Measurements from ENCODE around the gene BTBD1. TPM values are rescaled to one million over a fixed set of nuclear protein-coding genes. Genes with fewer than 3 reads are reported as not detected.

The BTBD1 gene
- polyA plus RNA-seq, 1 experiment, result 113 TPM

- Histone ChIP-seq H3K9me3 (ENCODE audit: control insufficient read depth, insufficient read depth, low read length) (peaks cover 2% of the 10 kb centered on the region), H3K27me3 (ENCODE audit: control insufficient read depth, insufficient read depth, low read length) (no peaks in the 10 kb centered on the region), H3K27ac (ENCODE audit: low read depth, low read length) (no peak overlapping the region), H3K4me3 (ENCODE audit: low read depth, low read length) (no peak overlapping the region)
- no peak for DNase-seq (ENCODE audit: low read depth, low spot score)
- TF ChIP-seq, protein P1, sequence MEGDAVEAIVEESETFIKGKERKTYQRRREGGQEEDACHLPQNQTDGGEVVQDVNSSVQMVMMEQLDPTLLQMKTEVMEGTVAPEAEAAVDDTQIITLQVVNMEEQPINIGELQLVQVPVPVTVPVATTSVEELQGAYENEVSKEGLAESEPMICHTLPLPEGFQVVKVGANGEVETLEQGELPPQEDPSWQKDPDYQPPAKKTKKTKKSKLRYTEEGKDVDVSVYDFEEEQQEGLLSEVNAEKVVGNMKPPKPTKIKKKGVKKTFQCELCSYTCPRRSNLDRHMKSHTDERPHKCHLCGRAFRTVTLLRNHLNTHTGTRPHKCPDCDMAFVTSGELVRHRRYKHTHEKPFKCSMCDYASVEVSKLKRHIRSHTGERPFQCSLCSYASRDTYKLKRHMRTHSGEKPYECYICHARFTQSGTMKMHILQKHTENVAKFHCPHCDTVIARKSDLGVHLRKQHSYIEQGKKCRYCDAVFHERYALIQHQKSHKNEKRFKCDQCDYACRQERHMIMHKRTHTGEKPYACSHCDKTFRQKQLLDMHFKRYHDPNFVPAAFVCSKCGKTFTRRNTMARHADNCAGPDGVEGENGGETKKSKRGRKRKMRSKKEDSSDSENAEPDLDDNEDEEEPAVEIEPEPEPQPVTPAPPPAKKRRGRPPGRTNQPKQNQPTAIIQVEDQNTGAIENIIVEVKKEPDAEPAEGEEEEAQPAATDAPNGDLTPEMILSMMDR (IDR thresholded peaks at IDR 0.05; ENCODE audit: low read depth, low read length), result no peak
- CTCF ChIA-PET, result interaction anchor here (0.5 to 2.2 kb wide), 2 partner anchors 103 to 152 kb away, joined by 7 to 10 read pairs; partner anchors contain the start of gene C15orf40
- POLR2A ChIA-PET, result no interaction called here
These were observed 47.0 kb upstream of the BTBD1 start for GRCh38 chr15:83113881-83114674.

- peak overlapping the region; percentile 84 for H3K27ac ChIP-seq (ENCODE audit: low read depth, low read length)
These were observed 45.9 kb upstream of the BTBD1 start for GRCh38 chr15:83112956-83113299.

GRCh38 chr15:83112233-83112955, 45.3 kb upstream of the BTBD1 start:
- ChIA-PET POLR2A (interaction anchor here (1.0 to 1.8 kb wide), 2 partner anchors 46 to 572 kb away, joined by 4 to 11 read pairs; partner anchors contain the start of genes BTBD1 and RPS17), CTCF (interaction anchor here (0.8 to 1.3 kb wide), 3 partner anchors 45 to 99 kb away, joined by 3 read pairs; no protein-coding TSS in a partner anchor)
- Histone ChIP-seq H3K27ac (ENCODE audit: low read depth, low read length) (peak overlapping the region; percentile 84), H3K4me3 (ENCODE audit: low read depth, low read length) (peak overlapping the region; percentile 23), H3K27me3 (ENCODE audit: control insufficient read depth, insufficient read depth, low read length) (no peaks in the 10 kb centered on the region), H3K9me3 (ENCODE audit: control insufficient read depth, insufficient read depth, low read length) (peaks cover 2% of the 10 kb centered on the region)
- TF ChIP-seq, protein P1 (IDR thresholded peaks at IDR 0.05; ENCODE audit: low read depth, low read length), result 0 out of 2 replicates have a peak, but pooled peaks have one; percentile 32
- DNase-seq (ENCODE audit: low read depth, low spot score), result peak; percentile 78

More at GRCh38 chr15:83112956-83113299, 45.9 kb upstream of the BTBD1 start:
- CTCF ChIA-PET, result interaction anchor here (1.0 to 1.3 kb wide), 2 partner anchors 45 to 52 kb away, joined by 3 read pairs; no protein-coding TSS in a partner anchor
- Histone ChIP-seq H3K9me3 (ENCODE audit: control insufficient read depth, insufficient read depth, low read length) (peaks cover 2% of the 10 kb centered on the region), H3K27me3 (ENCODE audit: control insufficient read depth, insufficient read depth, low read length) (no peaks in the 10 kb centered on the region), H3K4me3 (ENCODE audit: low read depth, low read length) (0 out of 2 replicates have a peak overlapping the region, but pooled peaks have one; percentile 12)
- POLR2A ChIA-PET, result interaction anchor here (1.0 to 1.8 kb wide), 2 partner anchors 46 to 573 kb away, joined by 4 to 11 read pairs; partner anchors contain the start of genes BTBD1 and RPS17
- TF ChIP-seq, protein P1 (IDR thresholded peaks at IDR 0.05; ENCODE audit: low read depth, low read length), result no peak
- no peak for DNase-seq (ENCODE audit: low read depth, low spot score)

DNA sequence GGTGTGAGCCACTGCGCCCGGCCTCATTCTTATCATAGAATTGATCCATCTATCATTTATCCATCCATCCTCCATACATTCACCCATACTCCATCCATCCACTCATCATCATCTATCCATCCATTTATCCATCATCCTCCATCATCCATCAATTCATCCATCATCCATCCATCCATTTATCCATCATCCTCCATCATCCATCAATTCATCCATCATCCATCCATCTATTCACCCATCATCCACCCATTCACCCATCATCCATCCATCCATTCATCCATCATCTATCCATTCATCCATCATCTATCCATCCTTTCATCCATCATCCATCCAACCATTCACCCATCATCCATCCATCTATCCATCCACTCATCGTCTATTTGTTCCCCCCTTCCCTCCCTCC, 44.1 kb upstream of the BTBD1 start:
- DNase-seq (ENCODE audit: low read depth, low spot score), result no peak

More for the DNA sequence above, 44.1 kb upstream of the BTBD1 start:
- ChIA-PET POLR2A (no interaction called here), CTCF (no interaction called here)
- no peak overlapping the region for H3K27ac ChIP-seq (ENCODE audit: low read depth, low read length)
- H3K4me3 ChIP-seq (ENCODE audit: low read depth, low read length), result no peak overlapping the region
- H3K9me3 ChIP-seq (ENCODE audit: control insufficient read depth, insufficient read depth, low read length), result peaks cover 2% of the 10 kb centered on the region
- TF ChIP-seq, protein P1 (IDR thresholded peaks at IDR 0.05; ENCODE audit: low read depth, low read length), result no peak
- no peaks in the 10 kb centered on the region for H3K27me3 ChIP-seq (ENCODE audit: control insufficient read depth, insufficient read depth, low read length)
